Renal cortex interstitium (tissue), 11 donors: ENCODE data around the gene LY6G5B. TPM values are rescaled to one million over a fixed set of nuclear protein-coding genes. Genes with fewer than 3 reads are reported as not detected.

ENCODE experiments used
- DNase-seq, 11 donors: peaks; one replicate each; pipeline ENCODE4 v3.0.0-alpha.2; 2013; ENCODE audit warnings: low read depth in 9 of 11, low spot score in 4 of 11; ENCODE audit errors: extremely low read depth in 1 of 11
- polyA plus RNA-seq, 3 donors: library from polyadenylated mRNA; unstranded; fragments of 120-200 nt; gene quantifications; one replicate each; pipeline ENCODE4 v1.2.1, GENCODE V29; 2013; ENCODE audit not compliant: insufficient read length in 3 of 3

LY6G5B gene
- polyA plus RNA-seq, 3 donors, result 22.8 to 30.6 (median 25.3) TPM

- no peak for DNase-seq
Observed at GRCh38 chr6:31721351-31722020, 51.7 kb downstream of the LY6G5B start, which contains the start of gene LY6G6C. Gene LY6G6C (minus strand): TSS chr6:31721746. CDS start chr6:31721679, 67 bp downstream.

- DNase-seq, result no peak
Observed at GRCh38 chr6:31722173-31722572, 52.4 kb downstream of the LY6G5B start.

Other genes starting within 250 kb of the LY6G5B start
- gene MICB, start 171.8 kb upstream of the LY6G5B start, polyA plus RNA-seq, result 1 to 10 TPM; 1.4 to 1.8 (median 1.5) TPM
- 10 to 100 TPM; 13.5 to 19.2 (median 17.9) TPM for gene MCCD1, start 141.0 kb upstream of the LY6G5B start, polyA plus RNA-seq
- gene DDX39B, start 128.0 kb upstream of the LY6G5B start, polyA plus RNA-seq, result 100 to 1,000 TPM; 573 to 689 (median 586) TPM
- gene ATP6V1G2, start 123.4 kb upstream of the LY6G5B start, polyA plus RNA-seq, result 10 to 100 TPM in 2 of 3 donors, 1 to 10 TPM in 1; 5.9 to 11.5 (median 11.0) TPM
- 10 to 100 TPM; 17.0 to 28.4 (median 27.7) TPM for gene NFKBIL1, start 122.4 kb upstream of the LY6G5B start, polyA plus RNA-seq
- gene LTA, start 97.7 kb upstream of the LY6G5B start, polyA plus RNA-seq, result under 1 TPM; 0.26 to 0.43 (median 0.33) TPM
- under 1 TPM; 0.18 to 0.40 (median 0.24) TPM for gene TNF, start 94.4 kb upstream of the LY6G5B start, polyA plus RNA-seq
- 1 to 10 TPM in 2 of 3 donors, under 1 TPM in 1; 0.53 to 2.3 (median 2.2) TPM for gene LTB, start 87.6 kb upstream of the LY6G5B start, polyA plus RNA-seq
- 1 to 10 TPM; 4.4 to 6.5 (median 6.3) TPM for gene LST1, start 83.7 kb upstream of the LY6G5B start, polyA plus RNA-seq
- under 1 TPM in 2 of 3 donors, not detected in 1; 0.19 TPM for gene NCR3, start 77.0 kb upstream of the LY6G5B start, polyA plus RNA-seq
- gene AIF1, start 54.7 kb upstream of the LY6G5B start, polyA plus RNA-seq, result 10 to 100 TPM; 63.3 to 80.6 (median 78.2) TPM
- gene PRRC2A, start 49.3 kb upstream of the LY6G5B start, polyA plus RNA-seq, result 100 to 1,000 TPM; 161 to 211 (median 207) TPM
- gene BAG6, start 17.3 kb upstream of the LY6G5B start, polyA plus RNA-seq, result 100 to 1,000 TPM; 243 to 263 (median 257) TPM
- gene APOM, start 14.1 kb upstream of the LY6G5B start, polyA plus RNA-seq, result 100 to 1,000 TPM; 105 to 114 (median 110) TPM
- 10 to 100 TPM; 17.3 to 22.9 (median 18.4) TPM for gene C6orf47, start 9.2 kb upstream of the LY6G5B start, polyA plus RNA-seq
- gene GPANK1, start 5.0 kb upstream of the LY6G5B start, polyA plus RNA-seq, result 10 to 100 TPM; 28.1 to 33.1 (median 29.9) TPM
- 100 to 1,000 TPM; 232 to 252 (median 246) TPM for gene CSNK2B, start 3.9 kb upstream of the LY6G5B start, polyA plus RNA-seq
- gene LY6G5C, start 11.1 kb downstream of the LY6G5B start, polyA plus RNA-seq, result 1 to 10 TPM; 2.4 to 3.5 (median 3.4) TPM
- 10 to 100 TPM; 52.4 to 70.9 (median 61.6) TPM for gene ABHD16A, start 33.3 kb downstream of the LY6G5B start, polyA plus RNA-seq
- gene LY6G6F, start 36.9 kb downstream of the LY6G5B start, polyA plus RNA-seq, result 1 to 10 TPM in 1 of 3 donors, under 1 TPM in 2; 0.44 to 1.2 (median 0.73) TPM
- gene LY6G6D, start 45.4 kb downstream of the LY6G5B start, polyA plus RNA-seq, result under 1 TPM in 1 of 3 donors, not detected in 2; 0.20 TPM
- gene LY6G6C, start 51.8 kb downstream of the LY6G5B start, polyA plus RNA-seq, result under 1 TPM in 2 of 3 donors, not detected in 1; 0.26 to 0.41 TPM
- 1 to 10 TPM; 1.6 TPM for gene MPIG6B, start 53.4 kb downstream of the LY6G5B start, polyA plus RNA-seq
- 100 to 1,000 TPM; 152 to 237 (median 188) TPM for gene DDAH2, start 59.3 kb downstream of the LY6G5B start, polyA plus RNA-seq
- 100 to 1,000 TPM; 268 to 296 (median 292) TPM for gene CLIC1, start 66.6 kb downstream of the LY6G5B start, polyA plus RNA-seq
- 10 to 100 TPM; 21.4 to 59.0 (median 22.1) TPM for gene MSH5, start 70.0 kb downstream of the LY6G5B start, polyA plus RNA-seq
- gene SAPCD1, start 92.7 kb downstream of the LY6G5B start, polyA plus RNA-seq, result 10 to 100 TPM in 2 of 3 donors, 1 to 10 TPM in 1; 6.8 to 17.2 (median 10.0) TPM
- 10 to 100 TPM in 1 of 3 donors, 1 to 10 TPM in 2; 7.3 to 13.9 (median 8.5) TPM for gene VWA7, start 107.4 kb downstream of the LY6G5B start, polyA plus RNA-seq
- gene VARS1, start 125.8 kb downstream of the LY6G5B start, polyA plus RNA-seq, result 10 to 100 TPM; 58.7 to 72.2 (median 61.2) TPM
- 10 to 100 TPM; 72.1 to 90.4 (median 82.4) TPM for gene LSM2, start 137.0 kb downstream of the LY6G5B start, polyA plus RNA-seq
- gene HSPA1L, start 145.3 kb downstream of the LY6G5B start, polyA plus RNA-seq, result 1 to 10 TPM; 3.3 to 5.0 (median 4.0) TPM
- 100 to 1,000 TPM in 2 of 3 donors, 10 to 100 TPM in 1; 84.4 to 121 (median 116) TPM for gene HSPA1A, start 145.6 kb downstream of the LY6G5B start, polyA plus RNA-seq
- 100 to 1,000 TPM; 119 to 167 (median 142) TPM for gene HSPA1B, start 157.8 kb downstream of the LY6G5B start, polyA plus RNA-seq
- 10 to 100 TPM; 74.6 to 79.3 (median 78.1) TPM for gene NEU1, start 192.8 kb downstream of the LY6G5B start, polyA plus RNA-seq
- gene SLC44A4, start 209.0 kb downstream of the LY6G5B start, polyA plus RNA-seq, result 10 to 100 TPM; 40.7 to 82.8 (median 51.9) TPM
- gene EHMT2, start 227.7 kb downstream of the LY6G5B start, polyA plus RNA-seq, result 10 to 100 TPM; 74.6 to 98.4 (median 83.9) TPM
- gene ZBTB12, start 232.1 kb downstream of the LY6G5B start, polyA plus RNA-seq, result 10 to 100 TPM; 23.4 to 35.5 (median 23.6) TPM